ENCODE data around the gene SPAG5. TPM values are rescaled to one million over a fixed set of nuclear protein-coding genes. Genes with fewer than 3 reads are reported as not detected.
A peak's percentile ranks its signal among the peaks of the same experiment; 100 is the strongest.

SPAG5 gene
- total and polyA plus RNA-seq, 10 of the 15 experiments (the other 5 are each of a cell fraction or from before 2014, with no cell fraction given): 73.5 to 171 (median 106) TPM

GRCh38 chr17:28550858-28551257 lies 48.0 kb downstream of the SPAG5 start:
- H3K9me3 ChIP-seq (replicated peaks; ENCODE audit: control insufficient read depth, insufficient read depth, low read length): no peaks in the 10 kb centered on the region
- ATAC-seq (no peak), DNase-seq (ENCODE audit: low read depth, low spot score) (no peak), FAIRE-seq (no peak)
- no peak overlapping the region for H2AFZ ChIP-seq (ENCODE audit: control insufficient read depth, low read depth, low read length)
- H3K4me2 ChIP-seq (ENCODE audit: control insufficient read depth, insufficient read depth): peak overlapping the region; percentile 97
- peak overlapping the region; percentile 98 for H3K4me3 ChIP-seq
- no TSS peak for BruUV-seq (replicated peaks)
- ChIA-PET CTCF (interaction anchor here (0.6 to 13.9 kb wide), 13 partner anchors 10 to 190 kb away, joined by 3 to 316 read pairs (median 16); partner anchors contain the start of genes ALDOC, BLTP2, PIGS and RSKR), SMC1A (ENCODE audit: uncharacterized antibody, unreplicated experiment) (interaction anchor here (0.6 to 6.1 kb wide), 15 partner anchors 10 to 161 kb away, joined by 3 to 89 read pairs (median 4); partner anchors contain the start of genes ALDOC, PIGS, PROCA1 and RSKR), POLR2A (interaction anchor here (1.0 to 9.1 kb wide), 15 partner anchors 19 to 215 kb away, joined by 3 to 148 read pairs (median 6); partner anchors contain the start of genes ALDOC, BLTP2, PIGS and TNFAIP1), RAD21 (ENCODE audit: unreplicated experiment) (interaction anchor here (0.5 to 8.3 kb wide), 12 partner anchors 18 to 566 kb away, joined by 3 to 102 read pairs (median 4); partner anchors contain the start of genes ALDOC, PIGS, PROCA1 and SDF2)
- peaks cover 10 to 18% of the 10 kb centered on the region in 2 experiments; a peak in 3 of 4 replicates for H3K36me3 ChIP-seq (ENCODE audit: control insufficient read depth in 2 of 2, insufficient read depth in 2 of 2, low read length in 1 of 2)
- 93% methylated on average over 1 of the region's 1 CpG for WGBS (ENCODE audit: insufficient coverage, insufficient replicate concordance, low lambda C conversion rate, missing lambda C conversion rate)
- no peak for TF ChIP-seq POU2F2 (IDR thresholded peaks at IDR 0.05; ENCODE audit: borderline replicate concordance, low read depth, low read length)
- TF ChIP-seq MEF2B (IDR thresholded peaks at IDR 0.05; ENCODE audit: partially characterized antibody, poor library complexity, severe bottlenecking): peak; percentile 11
- no peaks in the 10 kb centered on the region for H3K27me3 ChIP-seq (replicated peaks in 1 of 2; ENCODE audit: control insufficient read depth in 2 of 2, insufficient read depth in 2 of 2, low read length in 1 of 2)
- H3K27ac ChIP-seq (ENCODE audit: control insufficient read depth, insufficient read depth): peak overlapping the region; percentile 73
- peaks cover 50% of the 10 kb centered on the region for H3K79me2 ChIP-seq (ENCODE audit: control insufficient read depth, insufficient read depth, low read length)
- peaks cover 38% of the 10 kb centered on the region for H3K4me1 ChIP-seq (ENCODE audit: control insufficient read depth, insufficient read depth, low read length)
- no peaks in the 10 kb centered on the region for H4K20me1 ChIP-seq (ENCODE audit: control insufficient read depth, insufficient read depth)
- H3K9ac ChIP-seq (ENCODE audit: control insufficient read depth, insufficient read depth, low read length): peak overlapping the region; percentile 79
- intact Hi-C loops (cut with micrococcal nuclease; ENCODE audit: unreplicated experiment): loop anchor here (1.0 to 10.0 kb wide), 2 partner anchors 16 to 164 kb away; partner anchors contain the start of genes PROCA1, RAB34 and RPL23A
- in situ Hi-C loops (cut with MboI): loop anchor here (25.0 kb wide), 1 partner anchor 1064 kb away; no protein-coding TSS in a partner anchor

Data from GM12878 (cell line).